Inflammatory macrophage treated with lipopolysaccharide for 4 hours (primary cell): ENCODE measurements around the gene RAB34.

Source experiments
- DNase-seq: peaks from one replicate; pipeline ENCODE4 v3.0.0-alpha.2; 2020

The RAB34 gene

GRCh38 chr17:28675490-28675889 lies 42.2 kb downstream of the RAB34 start:
- no peak for DNase-seq

GRCh38 chr17:28669918-28670317 lies 47.8 kb downstream of the RAB34 start:
- DNase-seq, result no peak

GRCh38 chr17:28667870-28668269 lies 49.8 kb downstream of the RAB34 start:
- DNase-seq, result no peak

GRCh38 chr17:28665994-28666393 lies 51.7 kb downstream of the RAB34 start:
- no peak for DNase-seq
